Mammary epithelial cell (primary cell): ENCODE results near the gene GIMAP2.

Experiments used
- EZH2 ChIP-seq: IDR thresholded peaks from 2 replicates; pipeline ENCODE4 v1.6.1; 2012; ENCODE audit warnings: low read length, inconsistent platforms, borderline replicate concordance
- TF ChIP-seq, protein P1 (sequence below), 2 donors: IDR thresholded peaks in 1 of 2; conservative IDR thresholded peaks in 1 of 2; 2 replicates each; pipeline ENCODE4 v1.5.1; 2011 to 2012; ENCODE audit warnings: inconsistent platforms in 2 of 2, low read length in 2 of 2, mild to moderate bottlenecking in 2 of 2, control low read depth in 1 of 2, low read depth in 1 of 2; ENCODE audit not compliant: insufficient read depth in 1 of 2; ENCODE audit errors: extremely low read depth in 1 of 2

DNA sequence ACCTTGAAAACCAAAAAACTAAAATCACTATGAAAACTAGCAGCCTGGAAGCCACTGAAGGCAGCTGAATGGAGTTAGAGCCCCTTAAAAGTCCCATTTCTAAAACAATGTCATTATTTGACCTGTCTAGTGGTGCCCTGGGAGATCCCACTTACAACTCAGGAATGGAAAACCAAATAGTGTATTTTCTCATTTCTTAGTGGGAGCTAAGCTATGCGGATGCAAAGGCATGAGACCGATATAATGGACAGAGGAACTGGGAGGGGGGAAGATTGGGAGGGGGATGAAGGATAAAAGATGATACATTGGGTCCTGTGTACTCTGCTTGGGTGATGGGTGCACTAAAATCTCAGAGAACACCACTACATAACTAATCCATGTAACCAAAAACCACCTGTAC lies 9.8 kb upstream of the GIMAP2 start:
- TF ChIP-seq, protein P1, sequence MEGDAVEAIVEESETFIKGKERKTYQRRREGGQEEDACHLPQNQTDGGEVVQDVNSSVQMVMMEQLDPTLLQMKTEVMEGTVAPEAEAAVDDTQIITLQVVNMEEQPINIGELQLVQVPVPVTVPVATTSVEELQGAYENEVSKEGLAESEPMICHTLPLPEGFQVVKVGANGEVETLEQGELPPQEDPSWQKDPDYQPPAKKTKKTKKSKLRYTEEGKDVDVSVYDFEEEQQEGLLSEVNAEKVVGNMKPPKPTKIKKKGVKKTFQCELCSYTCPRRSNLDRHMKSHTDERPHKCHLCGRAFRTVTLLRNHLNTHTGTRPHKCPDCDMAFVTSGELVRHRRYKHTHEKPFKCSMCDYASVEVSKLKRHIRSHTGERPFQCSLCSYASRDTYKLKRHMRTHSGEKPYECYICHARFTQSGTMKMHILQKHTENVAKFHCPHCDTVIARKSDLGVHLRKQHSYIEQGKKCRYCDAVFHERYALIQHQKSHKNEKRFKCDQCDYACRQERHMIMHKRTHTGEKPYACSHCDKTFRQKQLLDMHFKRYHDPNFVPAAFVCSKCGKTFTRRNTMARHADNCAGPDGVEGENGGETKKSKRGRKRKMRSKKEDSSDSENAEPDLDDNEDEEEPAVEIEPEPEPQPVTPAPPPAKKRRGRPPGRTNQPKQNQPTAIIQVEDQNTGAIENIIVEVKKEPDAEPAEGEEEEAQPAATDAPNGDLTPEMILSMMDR (conservative IDR thresholded peaks at IDR 0.05 in 1 of 2, IDR thresholded peaks at IDR 0.05 in 1 of 2; ENCODE audit: extremely low read depth in 1 of 2, insufficient read depth in 1 of 2, low read depth in 1 of 2, low read length in 2 of 2) = no peak
- no peak for TF ChIP-seq EZH2
